HepG2 (cell line): Measurements from ENCODE around the gene KRTAP1-1. TPM values are rescaled to one million over a fixed set of nuclear protein-coding genes. Genes with fewer than 3 reads are reported as not detected.

Experiments used
- ATAC-seq: fragments of 200-7000 bp; cut with Tn5 transposase; 3 replicates; pipeline ENCODE4 v1.9.1; 2020; ENCODE audit warnings: mild to moderate bottlenecking, moderate library complexity
- BruUV-seq: library from RNA; stranded (reverse); fragments of 400-500 nt; replicated peaks from 2 replicates; lab custom pipeline; 2021; lab: Mats Ljungman, UMichigan
- CTCF ChIA-PET: fragments of 300-600 bp; formaldehyde crosslinking; extraction: SDS; loops from one replicate; lab custom pipeline; 2021; ENCODE audit warnings: low total read pairs, inconsistent platforms, low intra/inter-chr PET ratio; lab: Yijun Ruan, JAX
- POLR2A ChIA-PET: fragments of 350-600 bp; sonication (Branson Sonifier 250); formaldehyde crosslinking; loops from one replicate; lab custom pipeline; 2020; ENCODE audit warnings: antibody characterized with exemption, inconsistent platforms; lab: Yijun Ruan, JAX
- DNase-seq: peaks from one replicate; pipeline ENCODE4 v3.0.0-alpha.2; 2015; ENCODE audit warnings: low spot score
- FAIRE-seq: peaks from 3 replicates; lab custom pipeline; 2011; peaks lifted over from hg19 to GRCh38; lab: Jason Lieb, UNC
- H2AFZ ChIP-seq: one replicate; pipeline ENCODE4 v1.6.1; 2011; ENCODE audit warnings: low read length, inconsistent platforms
- H3K27ac ChIP-seq: fragments of 300-600 bp; 3 replicates; pipeline ENCODE4 v1.8.0; 2011; ENCODE audit warnings: mixed run types, mild to moderate bottlenecking, mixed read lengths, low read length, inconsistent platforms; ENCODE audit not compliant: insufficient read depth; ENCODE audit errors: extremely low read length
- H3K27me3 ChIP-seq, 2 experiments: fragments of 200-600 bp in 1 of 2; 2 replicates in 1 of 2; 3 replicates in 1 of 2; pipeline versions ENCODE4 v1.6.0 to v1.8.0; 2011; ENCODE audit warnings: low read length in 2 of 2, mild to moderate bottlenecking in 2 of 2, moderate library complexity in 2 of 2, inconsistent platforms in 1 of 2; ENCODE audit not compliant: insufficient read depth in 2 of 2, control insufficient read depth in 1 of 2
- H3K36me3 ChIP-seq, 2 experiments: fragments of 200-600 bp in 1 of 2; replicated peaks in 1 of 2; 2 replicates in 1 of 2; 3 replicates in 1 of 2; pipeline versions ENCODE4 v1.5.1 to v1.8.0; 2011; ENCODE audit warnings: low read length in 2 of 2, inconsistent platforms in 1 of 2; ENCODE audit not compliant: insufficient read depth in 2 of 2, control insufficient read depth in 1 of 2
- H3K4me1 ChIP-seq: 2 replicates; pipeline ENCODE4 v1.5.1; 2012; ENCODE audit warnings: low read length, inconsistent platforms; ENCODE audit not compliant: insufficient read depth
- H3K4me2 ChIP-seq: 2 replicates; pipeline ENCODE4 v1.6.0; 2011; ENCODE audit warnings: low read depth, low read length, inconsistent platforms
- H3K4me3 ChIP-seq, 3 experiments: fragments of 200-600 bp in 1 of 3; sonication (generic), shearing (Covaris generic) in 1 of 3; replicated peaks in 1 of 3; 2 replicates each; pipeline ENCODE4 v1.5.1; 2011 to 2016; ENCODE audit warnings: low read length in 3 of 3, inconsistent platforms in 2 of 3, low read depth in 2 of 3, mild to moderate bottlenecking in 2 of 3, control low read depth in 1 of 3, mixed read lengths in 1 of 3; ENCODE audit not compliant: insufficient read depth in 1 of 3
- H3K79me2 ChIP-seq: one replicate; pipeline ENCODE4 v1.6.1; 2011; ENCODE audit warnings: low read length, inconsistent platforms; ENCODE audit not compliant: insufficient read depth
- H3K9ac ChIP-seq: 2 replicates; pipeline ENCODE4 v1.6.0; 2011; ENCODE audit warnings: mild to moderate bottlenecking, low read depth, low read length, inconsistent platforms; ENCODE audit not compliant: insufficient read depth
- H3K9me3 ChIP-seq: 2 replicates; pipeline ENCODE4 v1.5.1; 2012; ENCODE audit warnings: mild to moderate bottlenecking, low read length
- H4K20me1 ChIP-seq: 2 replicates; pipeline ENCODE4 v1.6.0; 2011; ENCODE audit warnings: inconsistent platforms, mild to moderate bottlenecking, low read length, moderate library complexity; ENCODE audit not compliant: insufficient read depth
- CENPX ChIP-seq: sonication (generic); formaldehyde crosslinking; IDR thresholded peaks from 2 replicates; pipeline ENCODE4 v1.9.0; 2021; ENCODE audit warnings: mild to moderate bottlenecking, missing genetic modification reagents, moderate library complexity
- CHD2 ChIP-seq: IDR thresholded peaks from 2 replicates; pipeline ENCODE4 v1.6.1; 2011; ENCODE audit warnings: low read depth, low read length, improper control_type of control experiment
- ELF3 ChIP-seq: IDR thresholded peaks from 2 replicates; pipeline ENCODE4 v1.6.1; 2016; ENCODE audit warnings: missing genetic modification reagents, missing compliant biosample characterization
- GATAD2A ChIP-seq: IDR thresholded peaks from 2 replicates; pipeline ENCODE4 v1.6.1; 2016
- HNRNPUL1 ChIP-seq: fragments of 200-400 bp; formaldehyde crosslinking; IDR thresholded peaks from 2 replicates; pipeline ENCODE4 v1.6.1; 2017; ENCODE audit warnings: low read depth, mild to moderate bottlenecking, low read length, moderate library complexity
- JDP2 ChIP-seq: sonication (generic); formaldehyde crosslinking; IDR thresholded peaks from 2 replicates; pipeline ENCODE4 v1.8.1; 2022; ENCODE audit warnings: missing genetic modification reagents, borderline replicate concordance
- MAFF ChIP-seq: IDR thresholded peaks from 2 replicates; pipeline ENCODE4 v1.6.1; 2011; ENCODE audit warnings: low read depth, low read length, improper control_type of control experiment
- NFE2L2 ChIP-seq: fragments of 150-350 bp; IDR thresholded peaks from 2 replicates; pipeline ENCODE4 v1.6.1; 2014; ENCODE audit warnings: low read length
- STAG1 ChIP-seq: sonication (generic); formaldehyde crosslinking; IDR thresholded peaks from 2 replicates; pipeline ENCODE4 v1.4.0; 2020; ENCODE audit warnings: missing genetic modification reagents
- ZNF205 ChIP-seq: IDR thresholded peaks from 2 replicates; pipeline ENCODE4 v1.6.1; 2018; ENCODE audit warnings: missing biosample characterization, missing genetic modification reagents
- ZNF383 ChIP-seq: sonication (generic); formaldehyde crosslinking; IDR thresholded peaks from 2 replicates; pipeline ENCODE4 v1.4.0; 2020; ENCODE audit warnings: missing genetic modification reagents, mild to moderate bottlenecking, borderline replicate concordance
- ZNF720 ChIP-seq: sonication (generic); formaldehyde crosslinking; IDR thresholded peaks from 2 replicates; pipeline ENCODE4 v1.4.0; 2020; ENCODE audit warnings: missing genetic modification reagents
- WGBS: methylation state at CpG from one replicate; pipeline ENCODE4 v1.1.6; 2017; ENCODE audit warnings: low lambda C conversion rate; 5-methylcytosine and 5-hydroxymethylcytosine counted together
- in situ Hi-C: cut with HindIII; loops from 2 replicates; pipeline ENCODE4 v1.10.0; 2017; ENCODE audit warnings: low pct_unique_long_range_greater_than_20kb; ENCODE audit not compliant: extremely low pct_ligation_motif_present
- intact Hi-C: fragments of 100-400 bp; cut with micrococcal nuclease; formaldehyde crosslinking; loops from one replicate; pipeline ENCODE4 v1.10.0; 2022; ENCODE audit not compliant: unreplicated experiment
- polyA plus RNA-seq, 8 experiments: library from polyadenylated mRNA; depleted of rRNA in 3 of 8; stranded (reverse) in 7 of 8; unstranded in 1 of 8; fragments of >200 nt; fragmentation: Illumina TruSeq in 4 of 8; extraction: Trizol in 4 of 8; gene quantifications; 2 replicates each; pipeline versions ENCODE4 v1.2.1 to v1.2.3, GENCODE V29; 2011 to 2016; ENCODE audit warnings: low read depth in 4 of 8, missing spikeins in 1 of 8, mixed read lengths in 1 of 8; ENCODE audit not compliant: insufficient read depth in 1 of 8
- total RNA-seq, 5 experiments: library from RNA; depleted of rRNA; stranded (reverse); fragments of >200 nt; fragmentation: Illumina TruSeq; extraction: Trizol; gene quantifications; 2 replicates each; pipeline ENCODE4 v1.2.3, GENCODE V29; 2016; ENCODE audit warnings: low read depth in 1 of 5
- TF ChIP-seq, protein P1 (sequence below): sonication (generic); formaldehyde crosslinking; IDR thresholded peaks from 2 replicates; pipeline ENCODE4 v1.4.0; 2020; ENCODE audit warnings: mild to moderate bottlenecking, missing genetic modification reagents
- TF ChIP-seq, protein P2 (sequence below): sonication (generic); formaldehyde crosslinking; IDR thresholded peaks from 2 replicates; pipeline ENCODE4 v1.4.0; 2020; ENCODE audit warnings: mild to moderate bottlenecking, low read depth, missing genetic modification reagents
- TF ChIP-seq, protein P3 (sequence below): sonication (generic); formaldehyde crosslinking; IDR thresholded peaks from 2 replicates; pipeline ENCODE4 v1.9.0; 2021; ENCODE audit warnings: missing genetic modification reagents, mild to moderate bottlenecking, borderline replicate concordance

The KRTAP1-1 gene
- total and polyA plus RNA-seq, 2 of the 13 experiments (the other 11 are each of a cell fraction or from before 2014, with no cell fraction given) = not detected

DNA sequence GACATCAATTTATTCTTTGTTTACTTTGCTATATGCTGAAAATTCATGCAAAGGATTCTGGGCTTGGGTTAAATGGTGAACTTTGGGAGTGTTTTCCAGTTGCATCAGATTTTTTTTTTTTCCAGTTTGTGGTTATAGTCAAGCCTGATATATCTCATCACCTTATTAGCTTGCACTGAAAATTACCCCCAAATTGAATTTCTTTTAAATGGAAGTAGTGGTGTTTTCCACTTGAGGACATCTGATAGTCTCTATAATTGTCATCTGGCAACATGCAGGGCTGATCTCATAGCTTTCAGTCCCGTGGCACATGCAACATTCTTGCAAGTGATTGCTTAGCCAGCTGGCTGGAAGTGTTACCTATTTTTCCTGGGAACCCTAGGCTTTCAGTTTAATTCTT is 27.6 kb downstream of the KRTAP1-1 start:
- TF ChIP-seq HNRNPUL1 (no peak), CENPX (no peak), JDP2 (CRISPR knock-in tag) (no peak), MAFF (no peak), CHD2 (no peak), ZNF205 (CRISPR knock-in tag) (no peak), NFE2L2 (no peak), ZNF720 (CRISPR knock-in tag) (no peak), STAG1 (no peak), ZNF383 (CRISPR knock-in tag) (no peak), GATAD2A (no peak), ELF3 (no peak)
- TF ChIP-seq, protein P1, sequence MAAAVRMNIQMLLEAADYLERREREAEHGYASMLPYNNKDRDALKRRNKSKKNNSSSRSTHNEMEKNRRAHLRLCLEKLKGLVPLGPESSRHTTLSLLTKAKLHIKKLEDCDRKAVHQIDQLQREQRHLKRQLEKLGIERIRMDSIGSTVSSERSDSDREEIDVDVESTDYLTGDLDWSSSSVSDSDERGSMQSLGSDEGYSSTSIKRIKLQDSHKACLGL = no peak
- TF ChIP-seq, protein P2, sequence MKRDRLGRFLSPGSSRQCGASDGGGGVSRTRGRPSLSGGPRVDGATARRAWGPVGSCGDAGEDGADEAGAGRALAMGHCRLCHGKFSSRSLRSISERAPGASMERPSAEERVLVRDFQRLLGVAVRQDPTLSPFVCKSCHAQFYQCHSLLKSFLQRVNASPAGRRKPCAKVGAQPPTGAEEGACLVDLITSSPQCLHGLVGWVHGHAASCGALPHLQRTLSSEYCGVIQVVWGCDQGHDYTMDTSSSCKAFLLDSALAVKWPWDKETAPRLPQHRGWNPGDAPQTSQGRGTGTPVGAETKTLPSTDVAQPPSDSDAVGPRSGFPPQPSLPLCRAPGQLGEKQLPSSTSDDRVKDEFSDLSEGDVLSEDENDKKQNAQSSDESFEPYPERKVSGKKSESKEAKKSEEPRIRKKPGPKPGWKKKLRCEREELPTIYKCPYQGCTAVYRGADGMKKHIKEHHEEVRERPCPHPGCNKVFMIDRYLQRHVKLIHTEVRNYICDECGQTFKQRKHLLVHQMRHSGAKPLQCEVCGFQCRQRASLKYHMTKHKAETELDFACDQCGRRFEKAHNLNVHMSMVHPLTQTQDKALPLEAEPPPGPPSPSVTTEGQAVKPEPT (CRISPR knock-in tag) = no peak
- TF ChIP-seq, protein P3, sequence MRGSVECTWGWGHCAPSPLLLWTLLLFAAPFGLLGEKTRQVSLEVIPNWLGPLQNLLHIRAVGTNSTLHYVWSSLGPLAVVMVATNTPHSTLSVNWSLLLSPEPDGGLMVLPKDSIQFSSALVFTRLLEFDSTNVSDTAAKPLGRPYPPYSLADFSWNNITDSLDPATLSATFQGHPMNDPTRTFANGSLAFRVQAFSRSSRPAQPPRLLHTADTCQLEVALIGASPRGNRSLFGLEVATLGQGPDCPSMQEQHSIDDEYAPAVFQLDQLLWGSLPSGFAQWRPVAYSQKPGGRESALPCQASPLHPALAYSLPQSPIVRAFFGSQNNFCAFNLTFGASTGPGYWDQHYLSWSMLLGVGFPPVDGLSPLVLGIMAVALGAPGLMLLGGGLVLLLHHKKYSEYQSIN (CRISPR knock-in tag) = no peak
- FAIRE-seq (no peak), DNase-seq (no peak), ATAC-seq (no peak)
- intact Hi-C loops (no loop called here), in situ Hi-C loops (no loop called here)
- Histone ChIP-seq H3K4me2 (no peak overlapping the region), H3K4me1 (peaks cover 64% of the 10 kb centered on the region), H4K20me1 (no peaks in the 10 kb centered on the region), H3K27ac (no peak overlapping the region), H3K79me2 (no peaks in the 10 kb centered on the region), H3K36me3 (no peaks in the 10 kb centered on the region), H3K4me3 (no peak overlapping the region), H3K9me3 (no peaks in the 10 kb centered on the region), H3K27me3 (no peaks in the 10 kb centered on the region), H2AFZ (no peak overlapping the region), H3K9ac (no peak overlapping the region)
- 67% methylated on average over 1 of the region's 1 CpG for WGBS
- ChIA-PET CTCF (no interaction called here), POLR2A (interaction anchor here (1.0 kb wide), 1 partner anchor 460 kb away, joined by 3 read pairs; no protein-coding TSS in a partner anchor)
- no TSS peak for BruUV-seq
